HL-60 (cell line): ENCODE measurements around the gene RNF166.

Experiments used
- DNase-seq, 2 experiments: peaks; one replicate each; pipeline ENCODE4 v3.0.0-alpha.2; 2010 to 2020; ENCODE audit warnings: low read depth in 1 of 2, low spot score in 1 of 2
- H3K27ac ChIP-seq: fragments of 250-450 bp; sonication (Bioruptor Pico); replicated peaks from 2 replicates; pipeline ENCODE4 v1.5.1; 2020; ENCODE audit warnings: mild to moderate bottlenecking, moderate library complexity
- H3K27me3 ChIP-seq: fragments of 250-450 bp; sonication (Bioruptor Pico); 2 replicates; pipeline ENCODE4 v1.5.1; 2021; ENCODE audit warnings: mild to moderate bottlenecking, moderate library complexity; ENCODE audit not compliant: insufficient read depth, poor library complexity, severe bottlenecking
- H3K4me3 ChIP-seq: replicated peaks from 2 replicates; pipeline ENCODE4 v1.5.1; 2011; ENCODE audit warnings: mild to moderate bottlenecking, control low read depth, low read length; ENCODE audit not compliant: insufficient read depth
- CTCF ChIP-seq: IDR thresholded peaks from one replicate; pipeline ENCODE4 v1.5.1; 2011; ENCODE audit warnings: low read length, control low read depth, inconsistent platforms; ENCODE audit not compliant: insufficient read depth
- GABPA ChIP-seq: IDR thresholded peaks from 2 replicates; pipeline ENCODE4 v1.6.1; 2012; ENCODE audit warnings: low read depth
- POLR2AphosphoS5 ChIP-seq: IDR thresholded peaks from 2 replicates; pipeline ENCODE4 v1.6.1; 2012; ENCODE audit warnings: low read depth
- REST ChIP-seq: IDR thresholded peaks from 2 replicates; pipeline ENCODE4 v1.6.1; 2012; ENCODE audit warnings: low read depth; ENCODE audit not compliant: insufficient replicate concordance
- SPI1 ChIP-seq: IDR thresholded peaks from 2 replicates; pipeline ENCODE4 v1.6.1; 2012; ENCODE audit warnings: low read depth, mild to moderate bottlenecking, borderline replicate concordance

Gene RNF166

GRCh38 chr16:88743693-88744576 lies 37.7 kb upstream of the RNF166 start:
- H3K27me3 ChIP-seq = no peaks in the 10 kb centered on the region
- no peak overlapping the region for H3K27ac ChIP-seq
- DNase-seq = peak; percentile 21 to 23
- TF ChIP-seq REST = no peak
- peak; percentile 36 for TF ChIP-seq CTCF
- H3K4me3 ChIP-seq = no peak overlapping the region

- TF ChIP-seq SPI1 (no peak), CTCF (no peak), REST (no peak), POLR2AphosphoS5 (no peak), GABPA (no peak)
- Histone ChIP-seq H3K27ac (no peak overlapping the region), H3K4me3 (no peak overlapping the region), H3K27me3 (no peaks in the 10 kb centered on the region)
- DNase-seq = no peak
Observed at GRCh38 chr16:88742896-88743605, 36.8 kb upstream of the RNF166 start.

- no peak overlapping the region for H3K4me3 ChIP-seq
- H3K27me3 ChIP-seq = no peaks in the 10 kb centered on the region
- DNase-seq = no peak
- TF ChIP-seq REST (no peak), POLR2AphosphoS5 (no peak), CTCF (no peak), SPI1 (no peak), GABPA (no peak)
- H3K27ac ChIP-seq = no peak overlapping the region
Observed at GRCh38 chr16:88741368-88741767, 35.2 kb upstream of the RNF166 start.
